ENCODE results near the gene STX12.

DNA sequence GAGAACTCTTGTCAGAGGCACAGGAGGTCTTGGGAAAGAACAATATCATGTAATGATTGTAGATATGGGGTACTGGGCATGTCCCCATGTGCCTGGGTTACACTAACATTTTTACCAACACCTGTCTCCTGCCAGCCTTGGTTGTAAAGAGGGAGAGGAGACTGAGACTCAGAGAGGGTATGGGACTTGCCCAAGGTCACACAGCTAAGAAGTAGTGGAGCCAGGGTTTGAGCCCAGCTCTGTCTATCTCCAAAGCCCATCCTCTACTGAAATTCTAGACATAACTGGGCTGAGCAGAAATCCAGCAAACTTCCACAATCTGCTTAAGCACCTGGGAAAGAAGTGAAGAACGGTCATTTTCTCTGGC is 96.7 kb downstream of the STX12 start:
- TF ChIP-seq POLR2A (IDR thresholded peaks at IDR 0.05) (no peak), POLR2AphosphoS5 (IDR thresholded peaks at IDR 0.05) (no peak), EP300 (IDR thresholded peaks at IDR 0.05) (no peak)
- TF ChIP-seq, protein P1, sequence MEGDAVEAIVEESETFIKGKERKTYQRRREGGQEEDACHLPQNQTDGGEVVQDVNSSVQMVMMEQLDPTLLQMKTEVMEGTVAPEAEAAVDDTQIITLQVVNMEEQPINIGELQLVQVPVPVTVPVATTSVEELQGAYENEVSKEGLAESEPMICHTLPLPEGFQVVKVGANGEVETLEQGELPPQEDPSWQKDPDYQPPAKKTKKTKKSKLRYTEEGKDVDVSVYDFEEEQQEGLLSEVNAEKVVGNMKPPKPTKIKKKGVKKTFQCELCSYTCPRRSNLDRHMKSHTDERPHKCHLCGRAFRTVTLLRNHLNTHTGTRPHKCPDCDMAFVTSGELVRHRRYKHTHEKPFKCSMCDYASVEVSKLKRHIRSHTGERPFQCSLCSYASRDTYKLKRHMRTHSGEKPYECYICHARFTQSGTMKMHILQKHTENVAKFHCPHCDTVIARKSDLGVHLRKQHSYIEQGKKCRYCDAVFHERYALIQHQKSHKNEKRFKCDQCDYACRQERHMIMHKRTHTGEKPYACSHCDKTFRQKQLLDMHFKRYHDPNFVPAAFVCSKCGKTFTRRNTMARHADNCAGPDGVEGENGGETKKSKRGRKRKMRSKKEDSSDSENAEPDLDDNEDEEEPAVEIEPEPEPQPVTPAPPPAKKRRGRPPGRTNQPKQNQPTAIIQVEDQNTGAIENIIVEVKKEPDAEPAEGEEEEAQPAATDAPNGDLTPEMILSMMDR (IDR thresholded peaks at IDR 0.05), result no peak
